ENCODE results near the gene ABCA13. TPM values are rescaled to one million over a fixed set of nuclear protein-coding genes. Genes with fewer than 3 reads are reported as not detected.

The ABCA13 gene
- total RNA-seq, 4 donors from 2014 or later, result under 0.01 to 0.96 (median 0.35) TPM

DNA sequence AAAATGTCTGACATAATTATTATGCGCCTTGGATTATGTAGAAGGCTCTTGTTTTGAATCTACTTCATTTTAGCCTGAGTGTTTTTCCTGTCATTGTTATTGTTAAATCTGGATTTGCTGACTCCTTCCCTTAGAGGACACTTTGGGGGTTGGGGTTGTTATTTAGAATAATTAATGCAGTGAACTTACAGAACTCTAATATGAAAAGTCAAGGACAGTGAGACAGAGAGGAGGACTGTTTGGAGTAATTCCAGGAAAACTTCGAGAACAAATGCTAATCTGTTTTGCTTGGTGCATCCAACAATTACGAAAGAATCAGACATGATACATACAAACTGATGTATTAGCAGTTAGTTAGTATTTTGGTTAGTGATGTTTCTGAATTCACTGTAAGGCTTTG is 146.1 kb downstream of the ABCA13 start:
- 71 to 90% methylated on average over 2 to 3 of the region's 3 CpGs for WGBS, 2 donors (ENCODE audit: low coverage in 1 of 2)
- H3K27ac ChIP-seq, result no peak overlapping the region
- in situ Hi-C loops (cut with MboI; ENCODE audit: low pct_ligation_motif_present in 1 of 4, low pct_unique_long_range_greater_than_20kb in 1 of 4, low sequenced_read_pairs in 3 of 4), result loop anchor here in 2 of 4 donors (25.0 kb wide), 1 partner anchor 1545 kb away; no protein-coding TSS in a partner anchor
- no peaks in the 10 kb centered on the region for H3K9me3 ChIP-seq
- no peaks in the 10 kb centered on the region for H3K4me1 ChIP-seq
- no peaks in the 10 kb centered on the region for H3K36me3 ChIP-seq
- DNase-seq, result no peak
- intact Hi-C loops (cut with DNase I; ENCODE audit: low total_unique reads), result loop anchor here (5.0 kb wide), 1 partner anchor 1220 kb away; no protein-coding TSS in a partner anchor
- H3K4me3 ChIP-seq, result no peak overlapping the region
- TF ChIP-seq POLR2AphosphoS5 (IDR thresholded peaks at IDR 0.05) (no peak), EP300 (IDR thresholded peaks at IDR 0.05; ENCODE audit: low read depth) (no peak), POLR2A (IDR thresholded peaks at IDR 0.05) (no peak)
- TF ChIP-seq, protein P1, sequence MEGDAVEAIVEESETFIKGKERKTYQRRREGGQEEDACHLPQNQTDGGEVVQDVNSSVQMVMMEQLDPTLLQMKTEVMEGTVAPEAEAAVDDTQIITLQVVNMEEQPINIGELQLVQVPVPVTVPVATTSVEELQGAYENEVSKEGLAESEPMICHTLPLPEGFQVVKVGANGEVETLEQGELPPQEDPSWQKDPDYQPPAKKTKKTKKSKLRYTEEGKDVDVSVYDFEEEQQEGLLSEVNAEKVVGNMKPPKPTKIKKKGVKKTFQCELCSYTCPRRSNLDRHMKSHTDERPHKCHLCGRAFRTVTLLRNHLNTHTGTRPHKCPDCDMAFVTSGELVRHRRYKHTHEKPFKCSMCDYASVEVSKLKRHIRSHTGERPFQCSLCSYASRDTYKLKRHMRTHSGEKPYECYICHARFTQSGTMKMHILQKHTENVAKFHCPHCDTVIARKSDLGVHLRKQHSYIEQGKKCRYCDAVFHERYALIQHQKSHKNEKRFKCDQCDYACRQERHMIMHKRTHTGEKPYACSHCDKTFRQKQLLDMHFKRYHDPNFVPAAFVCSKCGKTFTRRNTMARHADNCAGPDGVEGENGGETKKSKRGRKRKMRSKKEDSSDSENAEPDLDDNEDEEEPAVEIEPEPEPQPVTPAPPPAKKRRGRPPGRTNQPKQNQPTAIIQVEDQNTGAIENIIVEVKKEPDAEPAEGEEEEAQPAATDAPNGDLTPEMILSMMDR (IDR thresholded peaks at IDR 0.05), result no peak
- no peaks in the 10 kb centered on the region for H3K27me3 ChIP-seq

DNA sequence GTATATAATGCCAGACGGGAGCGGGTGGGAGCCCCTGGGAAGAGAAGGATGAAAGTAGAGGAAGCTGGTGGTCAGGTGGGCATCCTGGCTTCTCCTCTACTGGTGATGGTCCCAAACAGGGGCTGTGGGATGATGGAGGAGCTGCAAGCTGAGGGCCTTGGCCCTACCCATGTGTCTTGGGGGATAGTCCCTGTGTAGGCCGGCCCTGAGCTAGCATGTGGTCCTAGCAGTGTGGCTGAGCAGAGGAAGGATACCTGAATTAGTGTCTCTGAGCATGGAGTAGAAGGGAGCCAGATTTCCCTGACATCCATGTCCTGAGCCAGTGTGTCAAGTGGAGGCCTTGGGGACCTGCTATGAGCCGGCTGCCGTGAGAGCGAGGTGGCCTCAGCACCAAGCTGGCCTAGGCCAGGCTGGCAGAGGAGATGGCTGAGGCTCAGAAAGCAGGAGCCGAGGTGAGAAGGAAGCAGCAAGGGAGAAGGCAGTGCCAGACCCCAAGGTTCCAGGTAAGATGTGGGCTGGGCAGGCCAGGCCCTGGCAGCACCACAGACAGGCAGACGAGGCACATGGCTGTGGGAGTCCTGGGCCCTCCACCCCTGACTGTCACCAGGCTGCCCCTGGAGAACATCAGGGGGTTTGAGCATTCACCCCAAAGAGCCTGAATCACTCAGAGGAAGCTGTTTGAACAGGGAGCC is 150.2 kb downstream of the ABCA13 start:
- H3K9me3 ChIP-seq, result peaks cover 3 to 4% of the 10 kb centered on the region in 2 donors
- no peaks in the 10 kb centered on the region for H3K27me3 ChIP-seq
- in situ Hi-C loops (cut with MboI; ENCODE audit: low pct_ligation_motif_present in 1 of 4, low pct_unique_long_range_greater_than_20kb in 1 of 4, low sequenced_read_pairs in 3 of 4), result loop anchor here in 2 of 4 donors (25.0 kb wide), 1 partner anchor 1541 kb away; no protein-coding TSS in a partner anchor
- no peak for DNase-seq
- no peaks in the 10 kb centered on the region for H3K36me3 ChIP-seq
- TF ChIP-seq, protein P1 (IDR thresholded peaks at IDR 0.05), result no peak
- TF ChIP-seq POLR2A (IDR thresholded peaks at IDR 0.05) (no peak), POLR2AphosphoS5 (IDR thresholded peaks at IDR 0.05) (no peak), EP300 (IDR thresholded peaks at IDR 0.05; ENCODE audit: low read depth) (no peak)
- H3K27ac ChIP-seq, result no peak overlapping the region
- intact Hi-C loops (cut with DNase I; ENCODE audit: low total_unique reads), result no loop called here
- H3K4me3 ChIP-seq, result no peak overlapping the region
- WGBS, 2 donors (ENCODE audit: low coverage in 1 of 2), result 86% methylated on average over 8 of the region's 8 CpGs; no CpG with 5 or more reads in 1 of the 2 donors
- no peaks in the 10 kb centered on the region for H3K4me1 ChIP-seq

DNA sequence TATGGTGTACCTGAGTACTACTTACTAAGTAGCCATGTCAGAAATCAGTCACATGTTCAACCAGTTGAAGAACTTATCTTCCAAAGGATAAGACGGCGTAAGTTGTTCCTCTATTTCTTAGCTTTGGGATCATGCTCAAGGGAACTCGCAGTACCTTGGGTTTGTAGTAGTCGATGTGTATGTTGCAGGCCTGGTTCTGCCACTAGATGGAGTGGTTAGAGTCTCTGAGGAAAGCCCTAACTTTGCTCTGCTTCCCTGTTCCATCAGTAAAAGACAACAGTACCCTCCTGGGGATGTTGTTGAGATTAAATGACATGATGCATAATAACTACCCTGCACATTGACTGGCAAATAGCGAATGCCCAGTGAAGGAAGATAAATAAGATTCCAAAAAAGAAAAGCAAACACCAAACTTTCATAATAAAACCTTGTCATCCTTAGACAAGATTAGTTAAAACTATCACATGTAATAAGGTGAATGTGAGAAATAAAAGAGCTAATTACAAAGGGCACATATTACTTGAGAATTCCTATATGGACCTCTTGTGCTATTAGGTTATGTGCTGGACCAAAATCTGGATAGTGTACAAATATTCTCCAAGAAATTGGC is 165.9 kb downstream of the ABCA13 start:
- Histone ChIP-seq H3K4me3 (no peak overlapping the region), H3K9me3 (no peaks in the 10 kb centered on the region), H3K27ac (no peak overlapping the region), H3K4me1 (no peaks in the 10 kb centered on the region), H3K36me3 (no peaks in the 10 kb centered on the region), H3K27me3 (no peaks in the 10 kb centered on the region)
- TF ChIP-seq EP300 (IDR thresholded peaks at IDR 0.05; ENCODE audit: low read depth), result no peak
- TF ChIP-seq, protein P1 (IDR thresholded peaks at IDR 0.05), result peak in 1 of 5 experiments; percentile 20
- in situ Hi-C loops (cut with MboI; ENCODE audit: low pct_ligation_motif_present in 1 of 4, low pct_unique_long_range_greater_than_20kb in 1 of 4, low sequenced_read_pairs in 3 of 4), result no loop called here
- DNase-seq, result no peak
- intact Hi-C loops (cut with DNase I; ENCODE audit: low total_unique reads), result no loop called here
- 74 to 80% methylated on average over 2 to 5 of the region's 5 CpGs for WGBS, 2 donors (ENCODE audit: low coverage in 1 of 2)

DNA sequence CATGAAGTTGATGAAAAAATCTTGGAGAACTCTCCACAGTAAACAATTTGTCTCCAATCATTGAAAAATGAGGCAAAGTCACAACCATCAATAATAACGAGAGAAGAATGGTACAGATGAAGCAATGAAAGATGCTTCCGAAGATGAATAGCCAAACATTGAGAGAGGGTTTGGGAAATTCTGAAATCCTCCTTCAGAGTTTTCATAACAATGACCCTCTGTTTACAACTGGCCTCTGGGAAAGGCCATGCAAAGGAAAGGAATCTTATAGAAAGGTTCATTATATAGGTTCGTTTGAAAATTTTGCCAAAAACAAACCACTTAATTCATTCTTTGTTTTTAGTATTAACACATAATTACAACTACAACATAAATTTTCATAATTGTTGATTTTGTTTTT is 166.5 kb downstream of the ABCA13 start:
- no peak overlapping the region for H3K4me3 ChIP-seq
- in situ Hi-C loops (cut with MboI; ENCODE audit: low pct_ligation_motif_present in 1 of 4, low pct_unique_long_range_greater_than_20kb in 1 of 4, low sequenced_read_pairs in 3 of 4) (no loop called here), intact Hi-C loops (cut with DNase I; ENCODE audit: low total_unique reads) (no loop called here)
- 61 to 67% methylated on average over 3 of the region's 3 CpGs for WGBS, 2 donors (ENCODE audit: low coverage in 1 of 2)
- no peak overlapping the region for H3K27ac ChIP-seq
- no peak for DNase-seq
- H3K4me1 ChIP-seq, result no peaks in the 10 kb centered on the region
- no peaks in the 10 kb centered on the region for H3K36me3 ChIP-seq
- H3K27me3 ChIP-seq, result no peaks in the 10 kb centered on the region
- TF ChIP-seq, protein P1 (IDR thresholded peaks at IDR 0.05), result no peak
- TF ChIP-seq POLR2AphosphoS5 (IDR thresholded peaks at IDR 0.05) (no peak), POLR2A (IDR thresholded peaks at IDR 0.05) (no peak), EP300 (IDR thresholded peaks at IDR 0.05; ENCODE audit: low read depth) (no peak)
- H3K9me3 ChIP-seq, result no peaks in the 10 kb centered on the region
